HG02943 (cell line): ENCODE results near the gene PI4KA.
A peak's percentile ranks its signal among the peaks of the same experiment; 100 is the strongest.
"Not testable (repeated sequence)": the region's sequence is repeated elsewhere in the genome, so short reads cannot be mapped to it uniquely, and the experiment has no call there.

Source experiments
- ATAC-seq: cut with Tn5 transposase; IDR thresholded peaks from one replicate; pipeline ENCODE4 v1.9.1; 2021; ENCODE audit warnings: mild to moderate bottlenecking, low read depth, moderate library complexity; ENCODE audit not compliant: unreplicated experiment

The PI4KA gene

DNA sequence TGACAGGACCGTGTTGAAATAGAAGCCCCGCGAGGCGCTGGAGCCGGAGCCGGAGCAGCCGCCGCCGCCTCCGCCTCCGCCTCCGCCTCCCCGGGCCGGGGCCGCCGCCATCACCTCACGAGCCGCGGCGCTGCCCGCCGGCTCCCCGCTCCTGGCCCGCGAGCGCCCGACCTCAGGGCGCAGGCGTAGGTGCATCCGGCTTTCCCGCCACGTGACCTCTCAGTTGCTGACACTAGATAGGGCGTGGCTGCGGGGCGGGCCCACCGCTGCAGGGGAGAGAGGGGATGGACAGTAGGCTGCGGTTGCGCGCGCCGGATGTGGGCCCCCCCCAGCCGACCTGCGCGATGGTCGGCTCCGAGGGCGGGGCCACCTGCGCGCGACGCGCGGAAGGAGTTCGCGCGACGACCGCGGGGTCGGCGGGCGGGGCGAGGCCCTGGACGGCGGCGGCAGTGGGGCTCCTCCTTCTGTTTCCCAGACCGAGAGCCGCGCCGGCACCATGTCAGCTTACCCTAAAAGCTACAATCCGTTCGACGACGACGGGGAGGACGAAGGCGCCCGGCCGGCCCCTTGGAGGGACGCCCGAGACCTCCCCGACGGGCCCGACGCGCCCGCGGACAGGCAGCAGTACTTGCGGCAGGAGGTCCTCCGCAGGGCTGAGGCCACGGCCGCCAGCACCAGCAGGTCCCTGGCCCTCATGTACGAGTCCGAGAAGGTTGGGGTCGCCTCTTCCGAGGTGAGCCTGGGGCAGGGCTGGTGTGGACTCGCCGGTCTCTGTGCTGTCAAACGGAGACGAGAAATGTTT is at the start of gene PI4KA, which contains the start of gene SNAP29:
TSS of gene PI4KA (minus strand) at position 197 of the 802 bp plus-strand sequence. CDS start at position 111, 86 bp downstream.
TSS of gene SNAP29 (plus strand) at position 393 of the 802 bp plus-strand sequence. CDS start at position 497, 104 bp downstream.
- ATAC-seq, result peak; percentile 90

DNA sequence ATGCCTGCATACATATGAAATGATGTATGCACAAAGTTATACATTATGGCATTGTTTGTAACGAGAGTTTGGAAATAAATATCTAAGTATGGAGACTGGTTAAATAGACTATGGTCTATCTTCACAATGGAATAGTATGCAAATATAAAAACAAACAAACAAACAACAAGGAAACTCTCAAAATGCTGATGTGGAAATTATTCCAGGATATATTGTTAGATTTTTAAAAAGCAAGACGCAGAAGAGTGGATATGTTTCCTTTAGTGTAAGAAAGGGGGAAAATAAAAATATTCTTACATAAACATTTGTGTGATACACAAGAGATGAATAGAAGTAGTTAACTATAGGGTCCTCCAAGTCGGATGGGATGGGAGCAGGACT is 47.8 kb upstream of the PI4KA start:
- no peak for ATAC-seq

DNA sequence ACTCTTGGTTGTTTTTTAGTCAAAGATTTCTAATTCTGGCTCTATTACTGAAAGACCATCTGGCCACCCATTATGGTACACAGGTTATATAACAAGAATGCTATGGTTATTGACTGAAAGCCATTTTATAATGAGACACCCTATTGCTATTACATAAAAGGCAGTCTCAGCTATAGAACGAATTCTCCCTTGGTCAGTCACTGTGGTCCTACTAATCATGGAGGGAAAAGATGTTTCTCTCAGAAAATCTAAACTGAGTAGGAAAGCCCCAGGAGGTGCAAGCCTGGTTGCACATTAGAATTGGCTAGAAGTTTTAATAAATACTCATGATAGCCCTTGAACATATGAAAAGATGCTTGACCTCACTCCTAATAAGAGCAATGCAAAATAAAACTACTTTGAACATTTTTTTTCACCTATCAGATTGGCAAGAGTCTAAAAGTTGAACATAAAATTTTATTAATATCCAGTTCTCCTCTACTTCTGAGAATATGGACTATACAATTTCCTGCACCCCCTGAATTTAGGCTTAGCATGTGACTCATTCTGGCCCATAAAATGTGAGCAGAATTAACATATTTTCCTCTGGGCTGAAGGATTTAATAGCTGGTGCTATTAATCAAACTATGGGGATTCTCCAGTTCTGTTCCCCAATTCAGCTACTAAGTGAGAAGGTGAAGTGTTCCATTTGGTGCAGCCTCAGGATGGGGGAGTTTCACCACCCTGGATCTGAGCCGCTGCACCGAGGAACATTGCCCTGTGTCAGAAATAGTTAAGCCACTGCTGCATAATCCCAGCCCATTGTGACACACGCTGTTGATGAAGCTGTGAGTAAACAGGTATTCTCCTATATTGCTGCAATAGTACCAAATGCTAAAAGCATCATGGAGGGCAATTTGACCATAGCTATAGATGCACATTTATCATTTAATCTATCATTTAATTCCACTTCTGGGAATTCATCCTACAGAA is 47.1 kb upstream of the PI4KA start:
- no peak for ATAC-seq

- no peak for ATAC-seq
Observed at GRCh38 chr22:20904980-20905355, 46.4 kb upstream of the PI4KA start.

DNA sequence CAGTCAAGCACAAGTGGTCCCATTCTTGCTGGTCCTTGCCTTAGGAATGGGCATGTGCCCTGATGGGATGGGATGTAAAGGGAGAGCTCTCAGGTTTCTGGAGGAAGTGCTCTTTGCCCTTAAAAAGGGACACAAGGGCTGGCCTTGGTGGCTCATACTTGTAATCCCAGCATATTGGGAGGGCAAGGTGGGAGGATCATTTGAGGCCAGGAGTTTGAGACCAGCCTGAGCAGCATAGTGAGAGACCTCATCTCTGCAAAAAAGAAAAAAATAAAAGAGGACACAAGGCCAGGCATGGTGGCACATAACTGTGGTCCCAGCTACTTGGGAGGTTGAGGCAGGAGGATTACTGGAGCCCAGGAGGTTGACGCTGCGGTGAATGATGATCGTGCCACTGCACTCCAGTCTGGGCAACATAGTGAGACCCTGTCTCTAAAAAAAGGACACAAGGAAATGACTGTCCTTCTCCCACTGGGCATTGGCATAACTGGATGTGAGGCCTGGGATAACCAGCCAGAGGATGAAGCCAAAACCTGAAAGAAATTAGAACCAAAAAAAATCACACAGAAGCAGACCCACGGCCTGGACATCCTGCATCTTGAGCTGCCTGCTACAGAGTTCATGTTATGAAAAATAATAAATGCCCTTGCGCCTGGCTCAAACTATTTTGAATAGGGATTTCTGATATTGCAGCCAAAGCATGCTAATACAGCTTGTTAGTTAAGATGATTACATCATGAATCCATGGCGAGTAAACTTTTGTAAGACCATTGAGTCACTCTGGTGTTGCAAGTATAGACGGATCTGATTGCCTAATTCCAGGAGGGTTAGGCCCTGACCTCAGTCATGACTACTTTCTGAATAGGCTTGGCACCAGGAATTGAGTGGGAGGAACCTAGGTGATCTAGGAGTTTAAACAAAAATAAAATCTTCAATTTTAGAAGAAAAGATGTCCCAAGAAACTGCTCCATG is 45.7 kb upstream of the PI4KA start:
- no peak for ATAC-seq

DNA sequence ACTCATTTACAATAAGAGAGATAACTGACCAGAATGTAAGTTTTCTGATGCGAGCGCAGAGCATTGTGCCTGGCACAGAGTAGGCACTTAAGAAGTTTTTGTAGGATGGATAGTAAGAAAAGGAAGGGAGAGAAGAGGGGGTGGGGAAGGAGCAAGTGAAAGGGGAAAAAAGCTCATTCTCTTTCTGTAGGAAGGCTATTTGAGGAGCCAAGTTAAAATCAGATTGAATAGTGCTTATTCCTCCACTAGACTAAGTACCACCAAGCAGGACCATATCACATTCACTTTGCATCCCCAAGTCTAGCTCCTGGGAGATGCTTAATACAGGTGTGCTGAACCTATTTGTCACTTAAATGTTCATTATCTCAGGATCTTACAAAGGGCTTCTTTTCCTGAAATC is 44.5 kb upstream of the PI4KA start:
- no peak for ATAC-seq

GRCh38 chr22:20901093-20902033 is 42.8 kb upstream of the PI4KA start:
- ATAC-seq, result not testable (repeated sequence)

GRCh38 chr22:20899827-20900423 is 41.3 kb upstream of the PI4KA start:
- no peak for ATAC-seq

- not testable (repeated sequence) for ATAC-seq
Observed at GRCh38 chr22:20897737-20898136, 39.1 kb upstream of the PI4KA start.

GRCh38 chr22:20890975-20891374 is 32.4 kb upstream of the PI4KA start:
- no peak for ATAC-seq

DNA sequence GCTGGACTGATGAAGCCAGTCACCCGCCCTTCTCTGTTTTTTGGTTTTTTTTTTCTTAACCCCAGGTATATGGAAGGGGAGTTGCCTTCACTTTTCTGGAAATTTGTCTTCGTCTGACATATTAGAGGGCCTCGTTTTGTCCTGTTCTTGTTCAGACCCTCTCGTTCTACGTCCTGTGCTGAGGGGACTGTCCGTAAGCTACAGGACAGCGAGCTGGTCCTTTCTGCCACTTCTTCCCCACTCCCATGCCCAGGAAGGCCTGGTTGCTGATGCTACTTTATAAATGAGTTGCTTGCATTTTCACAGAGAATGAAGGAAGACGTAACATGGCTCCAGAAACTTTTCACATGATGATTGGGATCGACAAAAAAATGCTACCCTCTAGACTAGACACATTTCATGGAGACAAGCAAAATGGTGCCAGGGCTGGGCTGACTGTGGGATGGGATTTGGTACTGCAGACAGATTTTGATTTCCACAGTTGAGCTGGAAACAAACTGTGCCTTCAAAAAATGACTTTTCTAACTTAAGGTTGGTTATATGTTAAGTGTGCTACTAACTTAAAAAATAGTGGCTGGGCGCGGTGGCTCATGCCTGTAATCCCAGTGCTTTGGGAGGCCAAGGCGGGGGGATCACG is 31.4 kb upstream of the PI4KA start:
- no peak for ATAC-seq

GRCh38 chr22:20889025-20889704 is 30.6 kb upstream of the PI4KA start:
- no peak for ATAC-seq

- ATAC-seq, result no peak
Observed at GRCh38 chr22:20887375-20887774, 28.8 kb upstream of the PI4KA start.

DNA sequence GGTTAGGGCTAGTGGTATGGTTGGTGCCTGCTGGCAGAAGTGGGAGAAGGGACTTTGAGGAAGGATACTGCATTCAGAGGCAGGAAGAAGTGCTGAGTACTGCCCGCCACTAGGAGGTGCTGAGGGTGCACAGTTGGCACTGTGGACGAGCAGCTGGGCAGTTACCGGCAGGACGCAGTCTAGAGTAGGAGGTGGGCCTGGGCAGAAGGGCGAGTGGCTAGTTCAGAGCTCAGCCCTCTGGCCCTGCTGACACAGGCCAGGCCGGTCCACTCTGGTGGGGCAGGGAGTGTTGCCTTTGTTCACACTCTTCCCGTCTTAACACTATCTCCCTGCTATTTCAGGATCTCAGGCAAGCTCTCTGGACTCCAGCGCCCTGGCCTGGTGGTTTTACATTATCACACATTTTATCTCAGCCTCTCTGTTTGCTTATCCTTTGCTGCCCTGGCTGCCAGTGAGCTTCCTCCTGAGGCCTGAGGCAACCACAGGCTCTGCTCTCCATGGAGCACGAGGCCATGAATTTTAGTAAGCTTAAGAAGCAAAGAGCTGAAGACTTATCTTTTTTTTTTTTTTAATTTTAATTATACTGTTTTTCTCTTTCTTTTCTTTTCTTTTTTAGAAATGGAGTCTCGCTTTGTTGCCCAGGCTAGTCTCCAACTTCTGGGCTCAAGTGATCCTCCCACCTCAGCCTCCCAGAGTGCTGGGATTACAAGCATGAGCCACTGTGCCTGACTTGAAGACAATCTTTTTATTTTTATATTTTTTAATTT is 27.1 kb upstream of the PI4KA start:
- no peak for ATAC-seq

DNA sequence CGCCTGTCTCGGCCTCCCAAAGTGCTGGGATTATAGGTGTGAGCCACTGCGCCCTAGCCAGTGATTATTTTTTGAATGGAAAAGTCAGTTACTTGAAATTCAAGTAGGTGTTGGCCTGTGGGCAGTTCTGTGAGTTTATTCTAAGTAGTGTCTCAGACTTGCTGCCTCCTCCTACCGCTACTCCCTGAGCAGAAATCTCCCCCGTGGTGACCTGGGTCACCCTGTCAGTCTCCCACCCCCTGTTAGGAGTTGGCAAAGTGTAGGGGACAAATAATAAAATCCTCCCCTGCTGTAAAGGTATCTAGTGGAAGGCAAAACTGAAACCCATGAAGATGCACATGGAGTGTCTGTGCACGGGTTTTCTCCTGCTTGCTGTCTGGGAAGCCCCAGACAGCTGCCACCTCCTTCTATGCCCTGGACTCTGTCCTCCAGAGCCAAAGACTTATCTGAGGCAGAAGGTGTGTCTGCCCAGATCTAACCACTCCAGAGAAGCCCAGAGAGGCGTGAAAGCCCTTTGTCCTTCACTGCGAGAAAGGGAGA is 26.5 kb upstream of the PI4KA start:
- no peak for ATAC-seq

- no peak for ATAC-seq
Observed at GRCh38 chr22:20884454-20884853, 25.8 kb upstream of the PI4KA start.

- no peak for ATAC-seq
Observed at GRCh38 chr22:20882855-20883254, 24.2 kb upstream of the PI4KA start.
